Measurements from ENCODE around the gene ZHX3. TPM values are rescaled to one million over a fixed set of nuclear protein-coding genes. Genes with fewer than 3 reads are reported as not detected.
A peak's percentile ranks its signal among the peaks of the same experiment; 100 is the strongest.

ZHX3 gene
- total RNA-seq, 1 donor from 2014 or later = 34.5 TPM

- ATAC-seq = no peak
- intact Hi-C loops (cut with DNase I) = loop anchor here (5.0 kb wide), 2 partner anchors 73 to 238 kb away; no protein-coding TSS in a partner anchor
- DNase-seq (ENCODE audit: missing footprints) = no peak
Measured at GRCh38 chr20:41174373-41174772, 143.2 kb downstream of the ZHX3 start.

- no peak for ATAC-seq
- intact Hi-C loops (cut with DNase I) = loop anchor here (1.0 to 5.0 kb wide), 6 partner anchors 19 to 238 kb away; partner anchors contain the start of gene LPIN3
- DNase-seq (ENCODE audit: missing footprints) = no peak
Measured at GRCh38 chr20:41173791-41174341, 143.7 kb downstream of the ZHX3 start.

- intact Hi-C loops (cut with DNase I) = loop anchor here (1.0 to 5.0 kb wide), 6 partner anchors 18 to 239 kb away; partner anchors contain the start of gene LPIN3
- DNase-seq (ENCODE audit: missing footprints) (peak; percentile 92), ATAC-seq (peak; percentile 86)
Measured at GRCh38 chr20:41173161-41173721, 144.3 kb downstream of the ZHX3 start.

GRCh38 chr20:41172296-41173140 is 145.0 kb downstream of the ZHX3 start:
- ATAC-seq (peak; percentile 48), DNase-seq (ENCODE audit: missing footprints) (no peak)
- intact Hi-C loops (cut with DNase I) = loop anchor here (1.0 to 5.0 kb wide), 6 partner anchors 18 to 240 kb away; partner anchors contain the start of gene LPIN3

GRCh38 chr20:41171736-41172295 is 145.7 kb downstream of the ZHX3 start:
- ATAC-seq (no peak), DNase-seq (ENCODE audit: missing footprints) (no peak)
- intact Hi-C loops (cut with DNase I) = loop anchor here (2.0 to 5.0 kb wide), 4 partner anchors 17 to 240 kb away; no protein-coding TSS in a partner anchor

GRCh38 chr20:41170386-41171105 is 147.0 kb downstream of the ZHX3 start:
- no peak for ATAC-seq
- DNase-seq (ENCODE audit: missing footprints) = no peak
- intact Hi-C loops (cut with DNase I) = loop anchor here (5.0 kb wide), 2 partner anchors 77 to 242 kb away; no protein-coding TSS in a partner anchor

GRCh38 chr20:41169791-41170351 is 147.7 kb downstream of the ZHX3 start:
- DNase-seq (ENCODE audit: missing footprints) = no peak
- no peak for ATAC-seq
- intact Hi-C loops (cut with DNase I) = loop anchor here (5.0 kb wide), 2 partner anchors 77 to 242 kb away; no protein-coding TSS in a partner anchor

- intact Hi-C loops (cut with DNase I) = no loop called here
- DNase-seq (ENCODE audit: missing footprints) = no peak
- ATAC-seq = no peak
Measured at GRCh38 chr20:41169162-41169690, 148.3 kb downstream of the ZHX3 start.

GRCh38 chr20:41168281-41169161 is 149.0 kb downstream of the ZHX3 start:
- intact Hi-C loops (cut with DNase I) = no loop called here
- no peak for ATAC-seq
- DNase-seq (ENCODE audit: missing footprints) = no peak

- DNase-seq (ENCODE audit: missing footprints) (no peak), ATAC-seq (no peak)
- intact Hi-C loops (cut with DNase I) = no loop called here
Measured at GRCh38 chr20:41167481-41168253, 149.9 kb downstream of the ZHX3 start.

- DNase-seq (ENCODE audit: missing footprints) (no peak), ATAC-seq (no peak)
- intact Hi-C loops (cut with DNase I) = no loop called here
Measured at GRCh38 chr20:41167118-41167470, 150.4 kb downstream of the ZHX3 start.

- no peak for ATAC-seq
- intact Hi-C loops (cut with DNase I) = no loop called here
- no peak for DNase-seq (ENCODE audit: missing footprints)
Measured at GRCh38 chr20:41166201-41167117, 151.1 kb downstream of the ZHX3 start.

- DNase-seq (ENCODE audit: missing footprints) (no peak), ATAC-seq (no peak)
- intact Hi-C loops (cut with DNase I) = no loop called here
Measured at GRCh38 chr20:41165001-41165882, 152.3 kb downstream of the ZHX3 start.

GRCh38 chr20:41163821-41164220 is 153.7 kb downstream of the ZHX3 start:
- intact Hi-C loops (cut with DNase I) = no loop called here
- DNase-seq (ENCODE audit: missing footprints) = no peak
- no peak for ATAC-seq

- intact Hi-C loops (cut with DNase I) = no loop called here
- DNase-seq (ENCODE audit: missing footprints) (no peak), ATAC-seq (no peak)
Measured at GRCh38 chr20:41162396-41162795, 155.1 kb downstream of the ZHX3 start.

Data from Right ventricle myocardium inferior (tissue), 1 donor.